ENCODE data around the gene RNF152. TPM values are rescaled to one million over a fixed set of nuclear protein-coding genes. Genes with fewer than 3 reads are reported as not detected.

Gene RNF152
- polyA plus RNA-seq, 1 donor from 2014 or later, result 22.9 TPM

- Histone ChIP-seq H3K27ac (ENCODE audit: low read length) (no peak overlapping the region), H3K4me2 (ENCODE audit: low read length) (no peak overlapping the region), H3K9me3 (ENCODE audit: low read length) (no peaks in the 10 kb centered on the region), H3F3A (ENCODE audit: insufficient read depth, low read length, poor library complexity, severe bottlenecking) (no peaks in the 10 kb centered on the region), H3K27me3 (ENCODE audit: insufficient read depth, low read depth, low read length) (no peaks in the 10 kb centered on the region), H3K79me2 (replicated peaks; ENCODE audit: insufficient read depth, low read length) (no peaks in the 10 kb centered on the region), H4K20me1 (ENCODE audit: insufficient read depth) (no peaks in the 10 kb centered on the region), H3K9me2 (ENCODE audit: insufficient read depth, low read length) (no peaks in the 10 kb centered on the region), H3K4me3 (ENCODE audit: low read length) (no peak overlapping the region), H3K9ac (ENCODE audit: low read length) (no peak overlapping the region), H3K36me3 (ENCODE audit: insufficient read depth, low read length) (no peaks in the 10 kb centered on the region), H2AFZ (ENCODE audit: low read depth, low read length) (no peak overlapping the region)
- TF ChIP-seq TAF1 (IDR thresholded peaks at IDR 0.05; ENCODE audit: low read depth), result no peak
- TF ChIP-seq EZH2 (IDR thresholded peaks at IDR 0.05; ENCODE audit: borderline replicate concordance, insufficient read depth, low read length, poor library complexity, severe bottlenecking), result no peak
- no peak for TF ChIP-seq POLR2AphosphoS5 (IDR thresholded peaks at IDR 0.05)
- no peak for TF ChIP-seq CTCF (IDR thresholded peaks at IDR 0.05; ENCODE audit: poor library complexity, severe bottlenecking)
- TF ChIP-seq MXI1 (conservative IDR thresholded peaks at IDR 0.05; ENCODE audit: poor library complexity, severe bottlenecking), result no peak
- TF ChIP-seq EP300 (conservative IDR thresholded peaks at IDR 0.05; ENCODE audit: poor library complexity, severe bottlenecking), result no peak
- TF ChIP-seq RAD21 (conservative IDR thresholded peaks at IDR 0.05), result no peak
- TF ChIP-seq SMC3 (conservative IDR thresholded peaks at IDR 0.05; ENCODE audit: poor library complexity), result no peak
- no peak for TF ChIP-seq REST (IDR thresholded peaks at IDR 0.05; ENCODE audit: borderline replicate concordance)
Measured at GRCh38 chr18:61908661-61909060, 15.9 kb upstream of the RNF152 start.

GRCh38 chr18:61901323-61901986 is 8.6 kb upstream of the RNF152 start:
- Histone ChIP-seq H4K20me1 (ENCODE audit: insufficient read depth) (no peaks in the 10 kb centered on the region), H2AFZ (ENCODE audit: low read depth, low read length) (no peak overlapping the region)

More at GRCh38 chr18:61901323-61901986, 8.6 kb upstream of the RNF152 start:
- no peaks in the 10 kb centered on the region for H3K79me2 ChIP-seq (replicated peaks; ENCODE audit: insufficient read depth, low read length)
- no peaks in the 10 kb centered on the region for H3F3A ChIP-seq (ENCODE audit: insufficient read depth, low read length, poor library complexity, severe bottlenecking)
- H3K27ac ChIP-seq (ENCODE audit: low read length), result no peak overlapping the region
- no peak overlapping the region for H3K9ac ChIP-seq (ENCODE audit: low read length)
- H3K36me3 ChIP-seq (ENCODE audit: insufficient read depth, low read length), result no peaks in the 10 kb centered on the region
- H3K9me3 ChIP-seq (ENCODE audit: low read length), result no peaks in the 10 kb centered on the region
- no peaks in the 10 kb centered on the region for H3K9me2 ChIP-seq (ENCODE audit: insufficient read depth, low read length)
- no peak overlapping the region for H3K4me3 ChIP-seq (ENCODE audit: low read length)
- H3K27me3 ChIP-seq (ENCODE audit: insufficient read depth, low read depth, low read length), result no peaks in the 10 kb centered on the region
- TF ChIP-seq EP300 (conservative IDR thresholded peaks at IDR 0.05; ENCODE audit: poor library complexity, severe bottlenecking) (no peak), EZH2 (IDR thresholded peaks at IDR 0.05; ENCODE audit: borderline replicate concordance, insufficient read depth, low read length, poor library complexity, severe bottlenecking) (no peak), MXI1 (conservative IDR thresholded peaks at IDR 0.05; ENCODE audit: poor library complexity, severe bottlenecking) (no peak), CTCF (IDR thresholded peaks at IDR 0.05; ENCODE audit: poor library complexity, severe bottlenecking) (peak; percentile 64), RAD21 (conservative IDR thresholded peaks at IDR 0.05) (peak; percentile 48), SMC3 (conservative IDR thresholded peaks at IDR 0.05; ENCODE audit: poor library complexity) (peak; percentile 64), REST (IDR thresholded peaks at IDR 0.05; ENCODE audit: borderline replicate concordance) (no peak), TAF1 (IDR thresholded peaks at IDR 0.05; ENCODE audit: low read depth) (no peak), POLR2AphosphoS5 (IDR thresholded peaks at IDR 0.05) (no peak)
- H3K4me2 ChIP-seq (ENCODE audit: low read length), result no peak overlapping the region
